Progenitor cell of endocrine pancreas (in vitro differentiated cells): Measurements from ENCODE around the gene MTMR3. TPM values are rescaled to one million over a fixed set of nuclear protein-coding genes. Genes with fewer than 3 reads are reported as not detected.
"Not testable (repeated sequence)": the region's sequence is repeated elsewhere in the genome, so short reads cannot be mapped to it uniquely, and the experiment has no call there.

Source experiments
- DNase-seq: peaks from one replicate; pipeline ENCODE4 v3.0.0; 2021; ENCODE audit warnings: low spot score; ENCODE audit not compliant: unreplicated experiment
- H3K27ac Mint-ChIP-seq: 2 replicates; pipeline ENCODE4 v1.8.0; 2021; ENCODE audit warnings: mild to moderate bottlenecking, moderate library complexity, mixed read lengths
- H3K27me3 Mint-ChIP-seq: 2 replicates; pipeline ENCODE4 v1.8.0; 2021; ENCODE audit warnings: mixed read lengths
- H3K36me3 Mint-ChIP-seq: 2 replicates; pipeline ENCODE4 v1.8.0; 2022; ENCODE audit warnings: mixed read lengths; ENCODE audit not compliant: insufficient read depth
- H3K4me1 Mint-ChIP-seq: 2 replicates; pipeline ENCODE4 v1.8.0; 2021; ENCODE audit warnings: low read depth, mixed read lengths
- H3K4me3 Mint-ChIP-seq: 2 replicates; pipeline ENCODE4 v1.8.0; 2021; ENCODE audit warnings: low read depth, mild to moderate bottlenecking, moderate library complexity, mixed read lengths
- H3K9me3 Mint-ChIP-seq: 2 replicates; pipeline ENCODE4 v1.8.0; 2021; ENCODE audit warnings: low read depth, mixed read lengths
- total RNA-seq: library from RNA; stranded (reverse); gene quantifications from 2 replicates; pipeline ENCODE4 v1.2.1, GENCODE V29; 2021
- TF ChIP-seq, protein P1 (sequence below): fragments of 200-600 bp; sonication (generic); IDR thresholded peaks from one replicate; pipeline ENCODE4 v1.5.0; 2021; ENCODE audit warnings: antibody characterized with exemption, mild to moderate bottlenecking; ENCODE audit not compliant: unreplicated experiment

Gene MTMR3
- total RNA-seq, 1 donor from 2014 or later, result 51.0 TPM

- H3K27ac Mint-ChIP-seq, result no peak overlapping the region
- H3K4me1 Mint-ChIP-seq, result peaks cover 12% of the 10 kb centered on the region
- H3K27me3 Mint-ChIP-seq, result peaks cover 3% of the 10 kb centered on the region
- peaks cover 14% of the 10 kb centered on the region for H3K9me3 Mint-ChIP-seq
- peaks cover 2% of the 10 kb centered on the region for H3K36me3 Mint-ChIP-seq
- DNase-seq, result no peak
- no peak overlapping the region for H3K4me3 Mint-ChIP-seq
- TF ChIP-seq, protein P1, sequence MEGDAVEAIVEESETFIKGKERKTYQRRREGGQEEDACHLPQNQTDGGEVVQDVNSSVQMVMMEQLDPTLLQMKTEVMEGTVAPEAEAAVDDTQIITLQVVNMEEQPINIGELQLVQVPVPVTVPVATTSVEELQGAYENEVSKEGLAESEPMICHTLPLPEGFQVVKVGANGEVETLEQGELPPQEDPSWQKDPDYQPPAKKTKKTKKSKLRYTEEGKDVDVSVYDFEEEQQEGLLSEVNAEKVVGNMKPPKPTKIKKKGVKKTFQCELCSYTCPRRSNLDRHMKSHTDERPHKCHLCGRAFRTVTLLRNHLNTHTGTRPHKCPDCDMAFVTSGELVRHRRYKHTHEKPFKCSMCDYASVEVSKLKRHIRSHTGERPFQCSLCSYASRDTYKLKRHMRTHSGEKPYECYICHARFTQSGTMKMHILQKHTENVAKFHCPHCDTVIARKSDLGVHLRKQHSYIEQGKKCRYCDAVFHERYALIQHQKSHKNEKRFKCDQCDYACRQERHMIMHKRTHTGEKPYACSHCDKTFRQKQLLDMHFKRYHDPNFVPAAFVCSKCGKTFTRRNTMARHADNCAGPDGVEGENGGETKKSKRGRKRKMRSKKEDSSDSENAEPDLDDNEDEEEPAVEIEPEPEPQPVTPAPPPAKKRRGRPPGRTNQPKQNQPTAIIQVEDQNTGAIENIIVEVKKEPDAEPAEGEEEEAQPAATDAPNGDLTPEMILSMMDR, result no peak
These were observed 171.7 kb downstream of the MTMR3 start for GRCh38 chr22:30054764-30055069.

- peaks cover 12% of the 10 kb centered on the region for H3K4me1 Mint-ChIP-seq
- peaks cover 2% of the 10 kb centered on the region for H3K36me3 Mint-ChIP-seq
- H3K4me3 Mint-ChIP-seq, result no peak overlapping the region
- H3K27ac Mint-ChIP-seq, result no peak overlapping the region
- no peak for DNase-seq
- TF ChIP-seq, protein P1, result no peak
- H3K27me3 Mint-ChIP-seq, result peaks cover 3% of the 10 kb centered on the region
- H3K9me3 Mint-ChIP-seq, result peaks cover 14% of the 10 kb centered on the region
These were observed 173.0 kb downstream of the MTMR3 start for GRCh38 chr22:30056015-30056414.

DNA sequence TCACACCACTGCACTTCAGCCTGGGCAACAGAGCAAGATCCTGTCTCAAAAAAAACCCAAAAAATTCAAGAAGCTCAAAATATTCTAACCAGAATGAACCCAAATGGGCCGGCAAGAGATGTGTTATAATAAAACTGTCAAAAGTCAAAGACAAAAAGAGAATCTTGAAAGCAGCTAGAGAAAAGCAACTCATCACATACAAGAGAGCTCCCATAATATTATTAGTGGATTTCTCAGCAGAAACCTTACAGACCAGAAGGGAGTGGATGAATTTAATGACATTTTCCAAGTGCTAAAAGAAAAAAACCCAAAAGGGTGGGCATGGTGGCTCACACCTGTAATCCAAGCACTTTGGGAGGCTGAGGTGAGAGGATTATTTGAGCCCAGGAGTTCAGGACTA lies 174.4 kb downstream of the MTMR3 start:
- H3K36me3 Mint-ChIP-seq, result peaks cover 2% of the 10 kb centered on the region
- H3K9me3 Mint-ChIP-seq, result peaks cover 14% of the 10 kb centered on the region
- peaks cover 3% of the 10 kb centered on the region for H3K27me3 Mint-ChIP-seq
- H3K4me3 Mint-ChIP-seq, result no peak overlapping the region
- H3K4me1 Mint-ChIP-seq, result peaks cover 16% of the 10 kb centered on the region
- H3K27ac Mint-ChIP-seq, result no peak overlapping the region
- TF ChIP-seq, protein P1, result no peak
- DNase-seq, result no peak

- peaks cover 15% of the 10 kb centered on the region for H3K4me1 Mint-ChIP-seq
- not testable (repeated sequence) for DNase-seq, H3K4me3 Mint-ChIP-seq, H3K27me3 Mint-ChIP-seq, H3K36me3 Mint-ChIP-seq, H3K27ac Mint-ChIP-seq
- peaks cover 22% of the 10 kb centered on the region for H3K9me3 Mint-ChIP-seq
These were observed 176.5 kb downstream of the MTMR3 start for GRCh38 chr22:30059346-30060020.

- not testable (repeated sequence) for H3K4me3 Mint-ChIP-seq, H3K27ac Mint-ChIP-seq, H3K27me3 Mint-ChIP-seq, H3K4me1 Mint-ChIP-seq, H3K36me3 Mint-ChIP-seq, DNase-seq
- peaks cover 25% of the 10 kb centered on the region for H3K9me3 Mint-ChIP-seq
These were observed 178.1 kb downstream of the MTMR3 start for GRCh38 chr22:30061094-30061493.

DNA sequence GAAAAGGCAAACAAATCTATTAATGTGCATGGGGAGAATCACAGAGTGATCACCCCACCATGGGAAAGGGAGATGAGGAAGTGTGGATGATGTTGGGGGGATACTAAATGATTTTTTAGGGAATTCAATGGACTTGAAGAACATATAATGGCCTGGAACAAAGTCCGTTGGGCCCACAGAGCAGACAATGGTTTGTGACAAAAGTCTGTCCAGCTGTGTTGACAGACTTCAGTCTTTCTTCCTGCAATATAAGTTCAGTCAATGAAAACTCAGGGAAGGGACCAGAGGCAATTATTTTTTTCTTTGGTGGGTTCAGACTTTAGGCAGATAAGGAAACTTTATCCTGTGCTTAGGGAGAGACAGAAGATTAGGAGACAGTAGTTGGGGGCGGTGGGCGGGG lies 179.3 kb downstream of the MTMR3 start:
- no peak for DNase-seq
- Mint-ChIP-seq H3K4me1 (peaks cover 9% of the 10 kb centered on the region), H3K27me3 (no peaks in the 10 kb centered on the region), H3K4me3 (no peak overlapping the region), H3K36me3 (peaks cover 2% of the 10 kb centered on the region), H3K27ac (no peak overlapping the region), H3K9me3 (peaks cover 21% of the 10 kb centered on the region)
- TF ChIP-seq, protein P1, result no peak
